Measurements from ENCODE around the gene MAN2B1. TPM values are rescaled to one million over a fixed set of nuclear protein-coding genes. Genes with fewer than 3 reads are reported as not detected.

The MAN2B1 gene
- total and polyA plus RNA-seq, 2 of the 13 experiments (the other 11 are each of a cell fraction or from before 2014, with no cell fraction given), result 23.6 to 23.8 TPM

DNA sequence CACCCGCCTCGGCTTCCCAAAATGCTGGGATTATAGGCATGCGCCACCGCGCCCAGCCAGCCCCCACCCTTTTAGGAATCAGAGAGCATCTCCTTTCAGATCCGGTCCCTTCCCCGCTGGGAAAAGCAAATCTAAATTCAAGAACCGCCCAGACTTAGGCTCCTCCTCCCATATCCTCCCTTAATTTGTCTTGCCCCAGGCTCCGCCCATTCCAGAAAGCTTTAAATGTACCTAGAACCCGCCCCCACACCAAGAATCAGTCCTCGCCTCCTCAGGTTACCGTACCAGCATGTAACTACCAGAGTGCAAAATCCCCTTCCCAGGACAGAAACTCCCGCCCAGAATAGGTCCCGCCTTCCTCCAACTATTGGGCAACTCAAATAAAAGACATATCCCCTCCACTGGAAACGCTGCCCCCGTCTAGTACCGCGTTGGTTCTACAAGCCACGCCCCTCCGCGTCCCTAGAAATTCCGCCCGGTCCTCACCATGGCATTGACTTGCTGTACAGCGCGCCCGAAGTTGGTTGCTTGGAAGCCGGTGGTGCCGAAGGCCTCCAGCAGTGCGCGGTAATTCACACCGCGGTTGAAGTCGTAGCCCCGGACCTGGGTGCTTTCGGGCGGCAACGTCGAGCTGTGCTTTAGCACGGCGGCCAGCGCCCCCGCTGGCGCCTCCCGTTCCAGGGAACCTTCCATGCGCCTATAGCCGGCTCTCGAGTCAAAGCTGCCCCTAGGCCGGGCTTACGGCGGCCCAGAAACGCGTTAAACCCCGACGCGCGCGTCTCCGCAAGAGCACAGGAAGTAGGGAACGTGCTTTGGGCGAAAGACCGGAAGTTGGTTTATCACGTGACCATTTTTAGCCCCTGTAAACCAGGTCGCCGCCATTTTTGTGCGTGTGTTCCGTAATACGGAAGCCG lies 14.8 kb upstream of the MAN2B1 start, which contains the start of gene DHPS:
Gene DHPS, minus strand, starts transcription at position 807 of the 914 bp plus-strand sequence. Its CDS starts 114 bp downstream, at position 693.
- Histone ChIP-seq H3K36me3 (replicated peaks in 1 of 2; ENCODE audit: control insufficient read depth in 1 of 2, insufficient read depth in 2 of 2, low read length in 2 of 2) (peaks cover 16 to 29% of the 10 kb centered on the region in 2 experiments), H3K4me3 (replicated peaks in 1 of 3; ENCODE audit: insufficient read depth in 1 of 3, low read depth in 2 of 3, low read length in 3 of 3) (peak within 1 kb of the TSS; percentile 64 to 85 (median 75)), H3K4me1 (ENCODE audit: insufficient read depth, low read length) (peaks cover 16% of the 10 kb centered on the region), H2AFZ (ENCODE audit: low read length) (no peak within 1 kb of the TSS), H4K20me1 (ENCODE audit: insufficient read depth, low read length) (no peaks in the 10 kb centered on the region), H3K9ac (ENCODE audit: insufficient read depth, low read depth, low read length) (peak within 1 kb of the TSS; percentile 98), H3K4me2 (ENCODE audit: low read depth, low read length) (peak within 1 kb of the TSS; percentile 76), H3K9me3 (ENCODE audit: low read length) (no peaks in the 10 kb centered on the region), H3K79me2 (ENCODE audit: insufficient read depth, low read length) (peaks cover 5% of the 10 kb centered on the region), H3K27ac (ENCODE audit: extremely low read length, insufficient read depth, low read length) (peak within 1 kb of the TSS; percentile 99), H3K27me3 (ENCODE audit: control insufficient read depth in 1 of 2, insufficient read depth in 2 of 2, low read length in 2 of 2) (no peaks in the 10 kb centered on the region; a peak in 1 of 5 replicates)
- intact Hi-C loops (cut with micrococcal nuclease; ENCODE audit: unreplicated experiment) (no loop called here), in situ Hi-C loops (cut with HindIII; ENCODE audit: extremely low pct_ligation_motif_present, low pct_unique_long_range_greater_than_20kb) (no loop called here)
- FAIRE-seq (peak; percentile 94), DNase-seq (ENCODE audit: low spot score) (peak; percentile 95), ATAC-seq (peak; percentile 85)
- WGBS (ENCODE audit: low lambda C conversion rate), result 2% methylated on average over 24 of the region's 68 CpGs
- BruUV-seq (replicated peaks), result TSS peak; percentile 81
- ChIA-PET POLR2A (interaction anchor here (0.7 to 2.1 kb wide), 10 partner anchors 9 to 210 kb away, joined by 3 to 13 read pairs (median 4); partner anchors contain the start of genes FBXW9, GCDH, MAN2B1 and ZNF490), CTCF (ENCODE audit: low intra/inter-chr PET ratio, low total read pairs) (no interaction called here)
- TF ChIP-seq, protein P1, sequence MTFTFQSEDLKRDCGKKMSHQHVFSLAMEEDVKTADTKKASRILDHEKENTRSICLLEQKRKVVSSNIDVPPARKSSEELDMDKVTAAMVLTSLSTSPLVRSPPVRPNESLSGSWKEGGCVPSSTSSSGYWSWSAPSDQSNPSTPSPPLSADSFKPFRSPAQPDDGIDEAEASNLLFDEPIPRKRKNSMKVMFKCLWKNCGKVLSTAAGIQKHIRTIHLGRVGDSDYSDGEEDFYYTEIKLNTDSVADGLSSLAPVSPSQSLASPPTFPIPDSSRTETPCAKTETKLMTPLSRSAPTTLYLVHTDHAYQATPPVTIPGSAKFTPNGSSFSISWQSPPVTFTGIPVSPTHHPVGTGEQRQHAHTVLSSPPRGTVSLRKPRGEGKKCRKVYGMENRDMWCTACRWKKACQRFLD (CRISPR knock-in tag; IDR thresholded peaks at IDR 0.05; ENCODE audit: borderline replicate concordance), result peak; percentile 71; the same call in 1 of the 2 replicates
- TF ChIP-seq SP2 (CRISPR knock-in tag; IDR thresholded peaks at IDR 0.05) (0 out of 2 replicates have a peak, but pooled peaks have one; percentile 62), SMARCE1 (IDR thresholded peaks at IDR 0.05; ENCODE audit: borderline replicate concordance) (no peak), FOSL2 (CRISPR knock-in tag; IDR thresholded peaks at IDR 0.05) (no peak), NR2C2 (CRISPR knock-in tag; IDR thresholded peaks at IDR 0.05; ENCODE audit: borderline replicate concordance) (peak; percentile 79), HOXA5 (CRISPR knock-in tag; IDR thresholded peaks at IDR 0.05) (peak; percentile 30; the same call in 1 of the 2 replicates), ZFY (CRISPR knock-in tag; IDR thresholded peaks at IDR 0.05) (peak; percentile 93), FOXK1 (CRISPR knock-in tag; IDR thresholded peaks at IDR 0.05; ENCODE audit: borderline replicate concordance, low read depth) (peak; percentile 69; the same call in 1 of the 2 replicates), ZNF343 (CRISPR knock-in tag; IDR thresholded peaks at IDR 0.05) (no peak), BORCS8-MEF2B (CRISPR knock-in tag; IDR thresholded peaks at IDR 0.05) (peak; percentile 52), PRPF4 (IDR thresholded peaks at IDR 0.05; ENCODE audit: low read depth, low read length, poor library complexity, severe bottlenecking) (no peak), KLF16 (CRISPR knock-in tag; IDR thresholded peaks at IDR 0.05) (0 out of 4 replicates have a peak, but pooled peaks of 1 of the 2 experiments have one; percentile 11), MYNN (CRISPR knock-in tag; IDR thresholded peaks at IDR 0.05; ENCODE audit: low read depth) (peak; percentile 77; the same call in 1 of the 2 replicates), MLLT10 (CRISPR knock-in tag; IDR thresholded peaks at IDR 0.05) (no peak)
- TF ChIP-seq, protein P2, sequence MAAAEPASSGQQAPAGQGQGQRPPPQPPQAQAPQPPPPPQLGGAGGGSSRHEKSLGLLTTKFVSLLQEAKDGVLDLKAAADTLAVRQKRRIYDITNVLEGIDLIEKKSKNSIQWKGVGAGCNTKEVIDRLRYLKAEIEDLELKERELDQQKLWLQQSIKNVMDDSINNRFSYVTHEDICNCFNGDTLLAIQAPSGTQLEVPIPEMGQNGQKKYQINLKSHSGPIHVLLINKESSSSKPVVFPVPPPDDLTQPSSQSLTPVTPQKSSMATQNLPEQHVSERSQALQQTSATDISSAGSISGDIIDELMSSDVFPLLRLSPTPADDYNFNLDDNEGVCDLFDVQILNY (CRISPR knock-in tag; conservative IDR thresholded peaks at IDR 0.05), result peak; percentile 44; the same call in 1 of the 2 replicates
- TF ChIP-seq, protein P3, sequence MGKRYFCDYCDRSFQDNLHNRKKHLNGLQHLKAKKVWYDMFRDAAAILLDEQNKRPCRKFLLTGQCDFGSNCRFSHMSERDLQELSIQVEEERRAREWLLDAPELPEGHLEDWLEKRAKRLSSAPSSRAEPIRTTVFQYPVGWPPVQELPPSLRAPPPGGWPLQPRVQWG (CRISPR knock-in tag; IDR thresholded peaks at IDR 0.05; ENCODE audit: borderline replicate concordance, low read depth), result no peak
- TF ChIP-seq, protein P4, sequence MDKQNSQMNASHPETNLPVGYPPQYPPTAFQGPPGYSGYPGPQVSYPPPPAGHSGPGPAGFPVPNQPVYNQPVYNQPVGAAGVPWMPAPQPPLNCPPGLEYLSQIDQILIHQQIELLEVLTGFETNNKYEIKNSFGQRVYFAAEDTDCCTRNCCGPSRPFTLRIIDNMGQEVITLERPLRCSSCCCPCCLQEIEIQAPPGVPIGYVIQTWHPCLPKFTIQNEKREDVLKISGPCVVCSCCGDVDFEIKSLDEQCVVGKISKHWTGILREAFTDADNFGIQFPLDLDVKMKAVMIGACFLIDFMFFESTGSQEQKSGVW (CRISPR knock-in tag; IDR thresholded peaks at IDR 0.05; ENCODE audit: borderline replicate concordance), result no peak
- TF ChIP-seq, protein P5, sequence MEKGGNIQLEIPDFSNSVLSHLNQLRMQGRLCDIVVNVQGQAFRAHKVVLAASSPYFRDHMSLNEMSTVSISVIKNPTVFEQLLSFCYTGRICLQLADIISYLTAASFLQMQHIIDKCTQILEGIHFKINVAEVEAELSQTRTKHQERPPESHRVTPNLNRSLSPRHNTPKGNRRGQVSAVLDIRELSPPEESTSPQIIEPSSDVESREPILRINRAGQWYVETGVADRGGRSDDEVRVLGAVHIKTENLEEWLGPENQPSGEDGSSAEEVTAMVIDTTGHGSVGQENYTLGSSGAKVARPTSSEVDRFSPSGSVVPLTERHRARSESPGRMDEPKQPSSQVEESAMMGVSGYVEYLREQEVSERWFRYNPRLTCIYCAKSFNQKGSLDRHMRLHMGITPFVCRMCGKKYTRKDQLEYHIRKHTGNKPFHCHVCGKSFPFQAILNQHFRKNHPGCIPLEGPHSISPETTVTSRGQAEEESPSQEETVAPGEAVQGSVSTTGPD (CRISPR knock-in tag; IDR thresholded peaks at IDR 0.05), result 0 out of 2 replicates have a peak, but pooled peaks have one; percentile 19

Data from HepG2 (cell line).